T-helper 22 cell (primary cell): Measurements from ENCODE around the gene GUCA2B.

Experiments used
- DNase-seq: peaks from one replicate; pipeline ENCODE4 v3.0.0-alpha.2; 2020; ENCODE audit warnings: low read depth

GUCA2B gene

DNA sequence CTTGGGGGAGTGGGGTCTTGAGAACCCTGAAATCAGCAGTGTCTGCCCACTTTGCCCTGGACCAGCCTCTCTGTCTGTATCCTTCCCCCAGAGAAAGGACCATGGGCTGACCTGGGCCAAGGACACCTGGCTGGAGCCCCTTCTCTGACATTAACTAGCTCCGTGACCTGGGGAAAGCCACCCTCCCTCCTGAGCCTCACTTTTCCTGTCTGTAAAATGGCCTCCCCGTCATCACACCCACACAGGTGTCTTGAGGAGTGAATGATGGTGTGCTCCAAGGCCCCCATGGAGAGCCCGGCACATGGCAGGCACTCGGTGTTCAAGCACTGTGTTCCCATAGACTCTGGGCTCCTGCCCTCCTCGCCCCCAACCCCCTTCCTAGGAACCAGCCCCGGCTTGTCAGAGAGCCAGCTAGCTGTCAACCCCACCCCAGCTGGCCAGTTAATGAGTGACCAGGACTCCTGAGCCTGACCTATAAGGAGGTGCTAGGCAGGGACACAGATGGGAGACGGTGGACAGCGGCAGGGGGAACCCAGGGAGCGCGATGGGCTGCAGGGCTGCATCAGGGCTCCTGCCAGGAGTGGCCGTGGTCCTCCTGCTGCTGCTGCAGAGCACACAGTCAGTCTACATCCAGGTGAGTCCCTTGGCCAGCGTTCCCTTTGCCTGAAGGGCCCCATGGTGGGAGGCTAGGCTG is at the start of gene GUCA2B:
Gene GUCA2B (plus strand): TSS at position 504 of the 694 bp plus-strand sequence. CDS start 41 bp downstream, at position 545.
- no peak for DNase-seq

DNA sequence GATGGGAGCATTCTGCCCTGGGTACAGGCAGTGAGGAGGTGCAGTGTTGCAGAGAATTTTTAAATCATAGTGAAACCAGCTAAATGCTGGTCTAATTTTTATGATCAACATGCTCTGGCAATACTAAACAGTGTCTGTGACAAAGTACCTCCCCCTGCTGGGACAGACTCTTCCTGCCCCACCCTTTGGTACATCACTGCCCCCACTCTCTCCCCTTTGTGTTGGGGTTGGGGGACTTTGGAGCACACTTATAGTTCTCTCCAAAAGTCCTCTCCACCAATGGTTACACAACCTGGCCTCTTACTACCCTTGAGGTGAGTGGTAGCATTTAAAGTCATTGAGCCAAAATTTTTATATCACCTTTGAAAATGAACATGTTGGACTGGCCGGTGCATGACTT is 48.2 kb upstream of the GUCA2B start:
- no peak for DNase-seq

DNA sequence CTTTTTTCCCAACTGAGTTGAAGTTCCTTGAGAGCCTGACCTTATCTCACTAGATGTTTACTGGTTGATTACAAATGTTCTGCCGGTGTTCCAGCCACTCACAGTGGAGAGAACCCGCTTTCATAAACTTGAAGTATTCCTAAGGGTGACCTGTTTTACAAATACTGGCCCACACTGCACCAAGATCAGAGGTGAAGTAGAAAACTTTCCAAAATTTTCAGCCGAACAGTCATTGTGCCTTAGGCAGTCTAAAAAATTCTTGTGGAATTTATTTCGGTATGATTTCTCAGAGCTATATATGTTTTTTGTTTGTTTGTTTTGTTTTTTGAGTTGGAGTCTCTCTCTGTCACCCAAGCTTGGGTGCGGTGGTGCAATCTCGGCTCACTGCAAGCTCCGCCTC is 44.9 kb upstream of the GUCA2B start:
- DNase-seq, result no peak

DNA sequence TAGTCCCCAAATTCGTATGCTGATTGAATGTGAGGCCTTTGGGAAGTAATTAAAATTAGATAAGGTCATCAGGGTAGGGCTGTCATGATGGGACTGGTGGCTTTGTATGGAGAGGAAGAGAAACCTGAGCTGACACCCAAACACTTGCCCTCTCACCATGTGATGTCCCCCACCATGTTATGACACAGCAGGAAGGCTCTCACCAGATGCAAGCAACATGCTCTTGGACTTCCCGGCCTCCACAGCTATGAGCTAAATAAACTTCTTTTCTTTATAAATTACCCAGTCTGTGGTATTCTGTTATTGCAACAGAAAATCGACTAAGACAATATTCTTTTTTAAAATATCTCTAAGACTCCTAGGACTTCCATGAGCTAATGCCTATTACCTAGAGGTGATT is 43.6 kb upstream of the GUCA2B start:
- no peak for DNase-seq

DNA sequence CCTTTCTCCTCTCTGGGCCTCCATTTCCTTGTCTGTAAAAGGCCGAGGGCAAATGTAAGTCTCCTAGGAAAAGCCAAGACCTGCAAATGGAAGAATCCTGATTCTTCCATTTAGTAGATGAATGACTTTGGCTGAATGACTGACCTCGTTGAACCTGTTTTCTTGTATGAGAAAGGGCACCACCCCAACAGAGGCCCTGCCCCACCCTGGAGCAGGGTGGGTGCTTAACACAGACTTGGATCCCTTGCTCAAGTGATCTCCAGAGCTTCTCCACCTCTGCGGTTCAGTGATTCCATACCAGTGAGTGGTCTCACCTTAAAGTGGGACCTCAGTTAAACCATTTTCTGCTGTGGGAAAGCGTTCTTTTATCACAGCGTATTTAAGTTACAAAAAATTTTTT is 39.0 kb upstream of the GUCA2B start:
- DNase-seq, result no peak

DNA sequence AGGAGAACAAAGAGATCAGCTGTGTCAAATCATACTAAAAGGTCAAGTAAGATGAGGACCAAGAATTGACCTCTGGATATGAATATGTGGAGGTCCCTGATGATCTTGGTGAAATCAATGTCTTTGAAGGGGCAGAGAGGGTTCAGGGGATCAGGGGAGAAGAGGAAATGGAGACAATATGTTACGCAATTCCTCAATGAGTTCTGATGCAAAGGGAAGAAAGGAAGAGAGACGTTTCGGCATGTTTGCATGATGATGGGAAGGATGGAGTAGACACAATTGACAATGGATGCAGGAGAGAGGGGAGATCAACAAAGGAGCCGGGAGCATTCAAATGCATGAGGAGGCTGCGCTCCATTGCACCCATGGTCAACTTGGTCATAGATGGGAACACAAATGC is 36.0 kb upstream of the GUCA2B start:
- DNase-seq, result no peak

DNA sequence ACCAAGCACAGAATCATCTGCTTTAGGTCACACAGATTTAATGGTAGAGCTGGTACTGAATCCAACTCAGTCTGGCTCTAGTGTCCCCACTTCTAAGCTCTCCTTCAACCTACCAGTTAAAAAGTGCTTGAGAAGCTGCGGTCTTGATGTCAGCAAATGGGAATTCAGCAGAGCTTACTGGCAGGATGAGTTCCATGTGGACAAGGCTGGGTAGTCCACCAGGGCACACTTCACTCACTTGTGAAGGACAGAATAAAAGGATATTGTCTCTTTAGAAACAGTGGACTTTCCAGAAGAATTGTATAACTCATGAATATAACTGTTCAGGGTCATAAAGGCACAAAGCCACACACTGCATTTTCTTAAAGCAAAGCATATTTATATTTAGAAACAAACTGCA is 35.1 kb upstream of the GUCA2B start:
- DNase-seq, result no peak

DNA sequence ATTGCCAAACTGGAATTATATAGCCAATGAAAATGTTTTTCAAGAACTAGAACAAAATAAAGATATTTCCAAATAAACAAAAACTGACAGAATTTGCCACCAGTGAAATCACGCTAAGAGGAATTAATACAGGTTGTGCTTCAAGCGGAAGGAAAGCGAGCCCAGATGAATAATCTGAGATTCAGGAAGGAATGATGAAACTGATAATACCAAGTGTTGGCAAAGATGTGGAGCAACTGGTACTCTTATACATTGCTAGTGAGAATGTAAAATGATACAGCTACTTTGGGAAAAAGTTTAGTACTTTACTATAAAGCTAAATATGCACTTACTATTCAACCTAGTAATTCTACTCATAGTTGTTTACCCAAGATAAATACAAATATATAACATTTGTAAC is 30.8 kb upstream of the GUCA2B start:
- DNase-seq, result no peak

DNA sequence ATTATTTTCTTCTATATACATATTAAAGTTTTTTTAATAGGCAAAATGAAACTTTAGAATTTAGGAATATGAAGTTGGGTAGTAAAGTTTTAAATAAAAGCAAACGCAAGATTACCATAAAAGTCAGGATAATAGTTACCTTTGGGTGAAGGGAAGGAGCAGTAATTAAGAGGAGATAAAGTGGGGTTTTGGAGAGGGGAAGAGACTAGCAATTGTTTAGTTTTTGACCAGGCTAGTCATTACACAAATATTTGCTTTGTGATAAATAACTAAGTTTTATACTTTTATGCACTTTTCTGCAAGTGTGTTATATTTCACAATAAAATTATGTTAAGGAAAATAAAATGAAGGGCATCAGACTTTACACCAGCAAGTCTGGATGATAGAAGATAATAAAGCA is 27.7 kb upstream of the GUCA2B start:
- DNase-seq, result no peak

DNA sequence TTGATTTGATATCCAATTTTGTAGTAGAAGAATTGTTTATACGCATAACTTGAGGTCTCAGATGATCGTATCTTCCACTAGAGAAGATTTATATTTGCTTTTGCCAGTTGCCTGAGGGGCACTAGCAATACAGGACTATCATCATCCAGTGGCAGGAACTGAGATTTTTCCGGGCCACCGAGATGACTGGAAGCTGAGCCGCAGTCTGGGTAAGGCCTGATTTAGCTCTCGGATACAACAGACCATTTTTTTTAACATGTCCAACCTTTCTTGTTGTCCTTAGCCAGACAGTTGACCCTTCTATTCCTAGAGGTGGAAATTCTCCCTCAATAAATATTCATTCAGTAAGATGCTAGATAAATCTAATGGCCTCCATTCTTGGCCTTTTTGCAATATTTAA is 25.4 kb upstream of the GUCA2B start:
- no peak for DNase-seq

DNA sequence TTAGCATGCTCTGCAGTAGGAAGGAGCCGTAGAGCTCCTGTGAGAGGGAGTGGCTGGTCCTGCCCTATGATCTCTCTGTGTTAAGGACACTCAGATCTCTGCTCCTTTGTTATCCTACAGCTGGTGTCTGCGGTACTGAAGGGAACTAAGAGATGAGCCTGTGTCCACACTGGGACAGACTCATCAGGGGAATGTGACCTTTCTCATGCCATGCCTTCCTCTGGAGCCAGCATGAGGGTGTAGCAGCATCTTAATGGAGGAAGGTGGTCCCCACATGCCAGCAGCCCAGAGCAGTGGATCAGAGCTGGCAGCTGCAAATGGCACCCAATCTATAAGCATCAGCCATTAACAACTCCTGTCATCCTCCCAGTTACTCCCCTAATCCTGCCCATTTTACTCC is 24.7 kb upstream of the GUCA2B start:
- DNase-seq, result no peak

DNA sequence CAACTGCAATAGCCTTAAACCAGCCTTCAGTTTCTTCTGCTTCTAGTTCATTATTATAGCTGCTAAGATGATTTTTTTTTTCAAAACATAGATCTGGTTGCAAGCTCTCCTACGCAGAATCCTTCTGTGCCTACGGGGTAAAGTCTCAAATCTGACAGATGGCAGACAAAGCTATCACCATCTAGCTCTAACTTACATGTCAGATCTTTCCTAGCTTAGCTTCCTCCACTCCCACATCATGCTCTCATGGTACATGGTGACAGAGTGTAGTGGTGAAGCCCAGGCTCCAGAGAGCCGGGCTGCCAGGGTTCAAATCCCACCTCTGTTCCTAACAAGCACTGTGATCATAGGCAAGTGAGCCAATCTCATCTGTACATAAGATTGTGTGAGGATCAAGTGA is 24.2 kb upstream of the GUCA2B start:
- no peak for DNase-seq

DNA sequence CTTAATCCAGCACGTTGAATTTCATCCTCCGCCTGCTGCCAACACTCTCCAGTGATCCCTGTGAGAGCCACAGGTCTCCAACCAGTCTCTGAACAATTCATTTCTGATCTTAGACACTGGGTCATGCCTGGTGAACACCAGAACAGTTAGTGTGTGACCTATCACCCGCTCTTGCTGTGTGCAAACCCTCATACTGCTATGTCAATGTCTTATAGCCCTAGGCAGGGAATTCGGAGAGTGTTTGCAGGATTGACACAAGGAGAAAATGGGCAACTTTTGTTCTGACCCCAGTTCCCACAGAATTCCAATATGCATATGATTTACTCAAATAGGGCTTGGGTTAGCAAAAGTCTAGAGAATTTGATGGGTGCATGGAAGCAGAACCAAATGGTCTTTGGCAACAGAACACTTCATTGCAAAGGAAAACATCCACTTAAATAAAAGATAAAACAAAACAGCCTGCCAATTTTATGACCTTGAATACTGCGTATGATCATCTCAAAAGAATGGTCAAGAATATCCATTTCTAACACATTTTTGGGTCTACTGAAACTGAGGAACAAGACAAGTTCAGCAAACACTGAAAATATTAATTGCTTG is 23.0 kb upstream of the GUCA2B start:
- DNase-seq, result no peak

DNA sequence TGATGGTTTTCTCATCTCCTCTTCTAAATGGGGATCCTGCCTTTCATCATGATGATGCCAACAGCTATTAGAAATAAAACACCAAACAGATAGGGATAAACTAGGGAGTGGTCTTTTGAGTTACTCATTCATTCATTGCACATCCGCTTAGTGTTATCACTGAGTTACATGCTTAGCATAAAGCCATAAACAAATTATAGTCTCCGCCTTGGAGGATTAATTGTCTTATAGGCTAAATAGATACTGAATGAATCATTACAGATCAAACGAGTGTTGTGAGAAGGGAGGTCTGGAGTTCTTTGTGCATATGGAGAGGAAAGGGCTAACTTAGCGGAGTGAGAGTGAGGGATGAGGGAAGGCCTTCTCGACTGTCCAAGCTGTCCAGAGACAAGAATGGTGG is 19.8 kb upstream of the GUCA2B start:
- no peak for DNase-seq

DNA sequence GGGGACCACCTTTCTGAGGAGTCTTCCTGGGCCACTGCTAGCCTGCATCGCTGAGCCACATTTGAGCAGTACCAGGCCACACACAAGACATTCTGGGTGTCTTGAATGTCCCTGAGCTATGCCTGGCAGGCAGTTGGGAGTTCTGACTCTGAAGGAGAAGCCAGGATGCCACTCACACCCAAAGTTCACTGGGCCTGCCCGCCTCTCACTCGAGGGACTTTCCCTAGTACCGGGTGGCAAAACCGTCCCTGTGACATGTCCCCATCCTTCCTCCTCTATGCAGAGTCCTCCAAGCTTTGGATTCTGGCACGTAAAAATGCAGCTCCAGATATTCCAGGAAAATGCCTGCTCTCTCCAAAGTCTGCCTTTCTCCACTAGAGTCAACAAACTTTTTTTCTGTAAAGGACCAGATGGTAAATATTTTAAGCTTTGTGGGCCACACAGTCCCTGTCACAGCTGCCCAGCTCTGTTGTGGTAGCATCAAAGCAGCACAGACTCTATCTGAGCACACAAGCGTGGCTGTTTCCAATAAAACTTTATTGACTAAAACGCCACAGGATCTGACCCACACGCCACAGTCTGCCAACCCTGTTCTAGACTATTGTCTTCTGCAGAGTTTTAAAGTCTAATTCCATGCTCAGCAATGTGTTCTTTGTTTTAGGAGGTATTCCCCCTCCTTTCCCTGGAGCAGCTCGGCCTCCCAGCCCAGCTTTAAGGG is 19.2 kb upstream of the GUCA2B start:
- no peak for DNase-seq

DNA sequence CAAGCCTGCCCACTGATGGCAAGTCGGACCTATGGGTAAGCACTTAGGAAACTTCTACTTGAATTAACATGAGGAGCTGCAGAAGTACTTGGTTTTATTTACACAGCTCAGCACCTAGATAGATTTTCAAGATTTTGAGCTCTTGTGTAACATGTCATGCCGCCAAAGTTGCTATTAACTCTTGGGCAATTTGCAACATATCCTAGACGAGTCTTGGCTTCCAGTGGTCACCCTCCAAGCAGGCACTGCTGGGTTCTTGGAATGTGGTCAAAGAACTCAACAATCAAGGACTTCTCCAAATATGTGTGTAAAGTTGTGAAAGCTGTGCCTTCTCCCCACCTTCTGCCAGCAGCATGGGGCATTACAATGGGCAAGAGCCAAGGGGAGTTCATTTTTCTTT is 17.8 kb upstream of the GUCA2B start:
- no peak for DNase-seq

DNA sequence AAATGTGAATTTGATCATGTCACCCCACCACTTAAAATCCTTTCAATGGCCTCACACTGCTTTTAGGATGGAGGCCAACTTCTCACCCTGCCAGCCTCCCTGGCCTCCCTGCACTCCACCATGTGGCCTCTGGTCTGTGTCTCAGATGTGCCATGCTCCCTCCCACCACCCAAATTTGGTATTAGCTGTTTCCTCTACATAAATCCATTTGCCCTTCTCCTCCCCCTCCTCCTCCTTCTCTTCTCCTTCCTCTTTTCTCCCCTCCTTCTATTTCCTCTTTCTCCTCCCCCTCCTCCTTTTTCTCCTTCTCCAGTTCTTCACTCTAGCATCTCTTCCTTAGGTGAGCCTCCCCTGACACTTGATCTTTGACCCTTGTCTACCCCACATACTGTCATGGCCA is 16.7 kb upstream of the GUCA2B start:
- no peak for DNase-seq

DNA sequence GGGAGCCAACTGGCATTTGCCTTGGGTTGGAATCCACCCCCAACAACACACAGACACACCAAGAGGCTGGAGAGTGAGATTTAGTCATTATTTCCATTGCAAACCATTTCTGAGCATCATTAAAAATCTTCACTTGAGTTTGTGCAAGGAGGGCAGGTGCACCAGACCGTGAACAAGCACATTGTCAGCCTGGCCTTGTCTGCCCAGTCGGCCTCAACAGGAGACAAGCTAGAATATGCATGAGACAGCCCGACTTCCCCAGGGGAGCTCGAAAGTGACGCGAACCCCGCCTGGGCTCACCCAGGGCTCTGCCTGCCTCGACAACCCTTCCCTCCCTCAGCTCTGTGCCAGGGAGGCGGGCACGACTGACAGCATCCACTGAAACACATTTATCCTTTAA is 15.4 kb upstream of the GUCA2B start:
- DNase-seq, result no peak

DNA sequence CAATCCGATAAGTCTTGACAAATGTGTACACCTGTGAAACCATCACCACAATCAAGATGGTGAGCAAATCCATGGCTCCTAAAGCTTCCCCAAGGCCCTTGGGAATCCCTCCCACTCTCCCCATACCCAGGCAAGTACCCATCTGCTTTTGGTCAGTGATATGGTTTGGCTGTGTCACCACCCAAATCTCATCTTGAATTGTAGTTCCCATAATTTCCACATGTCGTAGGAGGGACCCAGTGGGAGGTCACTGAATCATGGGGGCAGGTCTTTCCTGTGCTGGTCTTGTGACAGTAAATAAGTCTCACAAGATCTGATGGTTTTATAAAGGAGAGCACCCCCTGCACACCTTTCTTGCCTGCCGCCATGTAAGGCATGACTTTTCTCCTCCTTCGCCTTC is 14.6 kb upstream of the GUCA2B start:
- no peak for DNase-seq

DNA sequence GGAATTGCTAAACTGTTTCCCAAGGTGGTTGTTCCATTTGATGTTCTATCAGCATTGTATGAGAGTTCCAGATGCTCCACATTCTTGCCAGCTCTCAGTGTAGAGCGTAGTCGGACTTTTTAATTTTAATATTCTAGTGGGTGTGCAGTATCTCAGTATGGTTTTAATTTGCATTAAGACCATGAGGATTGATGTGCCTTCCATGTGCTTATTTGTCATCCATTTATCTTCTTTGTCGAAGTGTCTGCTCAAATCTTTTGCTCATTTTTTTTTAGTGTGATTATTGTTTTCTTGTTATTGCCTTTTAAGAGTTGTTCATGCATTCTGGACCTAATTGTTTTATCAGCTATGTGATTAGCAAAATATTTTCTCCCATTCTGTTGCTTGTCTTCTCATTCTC is 13.8 kb upstream of the GUCA2B start:
- no peak for DNase-seq

DNA sequence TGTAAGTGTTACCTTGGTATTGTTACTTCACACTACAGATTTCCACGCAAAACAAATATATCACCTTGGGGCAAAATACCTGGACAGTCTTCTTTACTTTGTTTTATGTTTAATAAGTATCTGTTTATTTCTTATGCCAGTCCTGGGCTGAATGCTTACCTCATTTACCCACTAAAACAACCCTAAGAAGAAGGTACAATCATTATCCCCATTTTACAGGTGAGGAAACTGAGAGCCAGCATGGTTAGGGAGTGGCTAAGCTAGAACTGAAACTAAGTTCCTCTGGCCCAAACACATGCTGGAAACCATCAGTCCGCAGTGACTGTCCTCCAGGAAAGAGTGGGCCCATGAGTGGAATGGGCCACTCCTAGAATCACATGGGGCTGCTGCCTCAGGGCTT is 13.0 kb upstream of the GUCA2B start:
- DNase-seq, result no peak

DNA sequence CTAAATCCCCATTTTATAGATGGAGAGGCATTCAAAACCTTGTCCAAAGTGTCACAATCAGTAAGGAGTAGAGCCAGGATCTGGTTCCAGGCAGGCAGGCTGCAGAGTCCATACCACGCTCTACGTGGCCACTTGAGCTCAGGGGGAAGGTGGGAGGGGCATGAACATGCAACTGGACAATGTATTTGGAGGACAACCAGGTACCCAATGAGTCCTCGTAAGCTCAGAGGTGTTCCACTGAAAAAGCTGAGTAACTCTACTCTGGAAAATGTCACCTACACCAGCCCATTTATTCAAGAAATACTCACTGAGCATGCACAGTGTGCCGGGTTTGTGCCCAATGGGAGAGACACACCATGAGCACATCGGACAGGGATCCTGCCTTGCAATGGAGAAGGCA is 11.2 kb upstream of the GUCA2B start:
- no peak for DNase-seq

DNA sequence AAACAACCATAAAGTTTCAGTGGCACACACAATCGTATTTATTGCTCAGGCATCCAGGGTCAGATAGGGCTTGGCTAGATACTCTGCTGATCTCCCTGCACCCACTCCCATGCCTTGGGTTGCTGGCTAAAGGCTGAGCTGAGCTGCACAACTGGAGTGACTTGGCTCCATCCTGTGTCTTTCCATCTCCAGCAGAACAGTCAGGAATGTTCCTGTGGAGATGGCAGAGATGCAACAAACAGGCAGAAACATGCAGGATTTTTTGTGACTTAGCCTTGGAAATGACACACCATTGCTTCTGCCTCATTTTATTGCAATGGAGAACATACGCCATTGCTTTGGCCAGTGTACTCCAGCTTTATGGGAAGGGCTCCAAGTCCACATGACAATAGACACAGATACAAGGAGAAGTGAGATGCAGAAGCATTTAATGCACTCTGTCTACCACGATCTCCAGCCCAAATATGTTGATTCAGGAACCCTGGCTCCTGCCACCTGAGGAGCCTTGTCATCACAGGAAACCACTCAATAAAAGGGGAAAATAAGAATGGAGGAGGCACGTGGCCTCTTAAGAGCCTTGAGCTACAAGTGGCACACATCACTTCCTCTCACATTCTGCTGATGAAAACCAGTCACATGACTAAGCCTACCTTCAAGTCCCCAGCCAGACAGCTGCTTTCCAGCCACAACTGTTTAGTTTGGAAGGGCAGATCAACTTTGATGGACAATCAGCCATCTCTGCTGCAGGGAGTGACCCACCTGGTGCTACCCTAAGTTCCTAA is 10.1 kb upstream of the GUCA2B start:
- no peak for DNase-seq
